HFF-Myc (cell line): Measurements from ENCODE around the gene ZNF566.

ENCODE experiments used
- DNase-seq: peaks from one replicate; pipeline ENCODE4 v3.0.0-alpha.2; 2011; ENCODE audit warnings: low read depth; ENCODE audit errors: extremely low read depth
- H3K4me3 ChIP-seq: replicated peaks from 2 replicates; pipeline ENCODE4 v1.5.1; 2011; ENCODE audit warnings: low read depth, mild to moderate bottlenecking, control low read depth, low read length
- CTCF ChIP-seq: IDR thresholded peaks from 2 replicates; pipeline ENCODE4 v1.5.1; 2012; ENCODE audit warnings: mild to moderate bottlenecking, low read depth, low read length, control low read depth; ENCODE audit errors: missing control alignments

Gene ZNF566

GRCh38 chr19:36418287-36419001 lies 70.9 kb downstream of the ZNF566 start, which contains the start of gene ZFP82:
TSS of gene ZFP82 (minus strand) at chr19:36418644. CDS start at chr19:36409789, 8,855 bp downstream.
- DNase-seq = peak; percentile 20
- peak within 1 kb of the TSS; percentile 67 for H3K4me3 ChIP-seq
- no peak for TF ChIP-seq CTCF

- TF ChIP-seq CTCF = no peak
- DNase-seq = peak; percentile 11
- peak overlapping the region; percentile 67 for H3K4me3 ChIP-seq
Observed at GRCh38 chr19:36417752-36418286, 71.5 kb downstream of the ZNF566 start.

GRCh38 chr19:36409841-36410240 lies 79.5 kb downstream of the ZNF566 start:
- no peak for TF ChIP-seq CTCF
- no peak for DNase-seq
- no peak overlapping the region for H3K4me3 ChIP-seq

GRCh38 chr19:36408101-36408500 lies 81.3 kb downstream of the ZNF566 start:
- TF ChIP-seq CTCF = no peak
- no peak overlapping the region for H3K4me3 ChIP-seq
- no peak for DNase-seq

- no peak overlapping the region for H3K4me3 ChIP-seq
- TF ChIP-seq CTCF = no peak
- DNase-seq = no peak
Observed at GRCh38 chr19:36404498-36404897, 84.9 kb downstream of the ZNF566 start.

- DNase-seq = no peak
- no peak overlapping the region for H3K4me3 ChIP-seq
- TF ChIP-seq CTCF = no peak
Observed at GRCh38 chr19:36401475-36401874, 87.9 kb downstream of the ZNF566 start.

GRCh38 chr19:36398571-36398970 lies 90.8 kb downstream of the ZNF566 start:
- no peak overlapping the region for H3K4me3 ChIP-seq
- no peak for DNase-seq

More at GRCh38 chr19:36398571-36398970, 90.8 kb downstream of the ZNF566 start:
- TF ChIP-seq CTCF = no peak
